ENCODE data around the gene PPP2R2B. TPM values are rescaled to one million over a fixed set of nuclear protein-coding genes. Genes with fewer than 3 reads are reported as not detected.

Gene PPP2R2B
- total RNA-seq, 1 donor from 2014 or later, result 0.25 TPM

DNA sequence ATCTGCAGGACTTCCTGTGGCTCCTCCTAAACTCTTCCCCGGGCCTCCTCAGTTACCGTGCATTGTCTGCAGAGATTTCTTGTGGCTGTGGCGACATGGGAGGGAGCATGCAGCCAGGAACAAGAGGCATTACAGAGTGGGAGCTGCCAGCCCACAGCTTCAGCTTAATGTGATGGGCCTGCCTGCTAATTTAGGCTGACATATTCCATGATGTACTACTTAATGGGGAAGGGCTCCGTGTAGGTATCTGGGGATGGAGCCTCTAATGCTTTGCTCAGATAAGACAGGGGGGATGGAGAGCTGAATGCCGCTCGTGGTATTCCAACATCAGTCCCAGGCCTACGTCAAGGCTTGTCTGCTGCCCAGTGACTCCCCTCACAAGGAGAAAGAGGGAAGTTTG, 225.0 kb downstream of the PPP2R2B start:
- DNase-seq (ENCODE audit: low read depth), result no peak

DNA sequence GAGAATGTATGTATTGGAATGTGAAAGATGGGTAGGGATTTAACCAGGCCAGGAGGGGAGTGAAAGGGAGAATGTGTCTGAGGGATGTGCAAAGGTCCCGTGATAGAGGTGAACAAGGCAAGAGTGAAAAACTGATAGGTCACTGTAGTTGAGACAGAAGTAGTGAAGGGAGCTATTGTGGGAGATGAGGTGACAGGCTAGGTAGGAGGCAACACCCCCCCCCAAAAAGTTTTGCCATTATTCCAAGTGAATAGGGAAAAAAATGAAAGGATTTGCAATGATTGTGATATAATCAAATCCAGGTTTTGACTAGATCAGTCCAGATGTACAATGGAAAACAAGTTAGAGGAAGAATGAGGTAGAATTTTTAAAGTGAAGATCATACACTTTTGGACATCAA, 226.0 kb downstream of the PPP2R2B start:
- no peak for DNase-seq (ENCODE audit: low read depth)

DNA sequence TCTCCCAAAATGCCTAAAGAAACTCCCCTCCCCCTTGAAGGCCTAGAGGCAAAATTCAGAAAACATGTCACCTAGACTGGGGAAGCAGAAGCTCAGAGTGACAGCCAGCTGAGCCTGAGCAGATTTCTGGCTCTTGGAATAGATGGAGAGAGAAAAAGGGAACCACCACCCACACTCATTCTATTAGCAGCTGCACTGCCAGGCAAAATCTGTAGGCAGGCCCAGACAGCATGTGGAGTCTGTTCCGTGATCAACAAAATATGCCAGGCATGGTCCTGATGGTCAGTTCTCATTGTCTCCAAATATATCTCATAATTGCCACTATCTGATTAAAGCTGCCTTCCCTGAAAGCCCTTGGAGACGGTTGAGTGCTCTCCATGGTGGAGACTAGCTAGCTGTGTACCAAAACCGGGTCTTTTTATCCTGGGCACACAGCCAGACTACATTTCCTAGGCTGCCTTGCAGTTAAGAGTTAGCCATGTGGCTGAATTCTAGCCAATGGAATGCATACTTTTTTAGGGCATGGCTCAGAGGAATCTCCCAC, 230.8 kb downstream of the PPP2R2B start:
- peak; percentile 12 for DNase-seq (ENCODE audit: low read depth)

DNA sequence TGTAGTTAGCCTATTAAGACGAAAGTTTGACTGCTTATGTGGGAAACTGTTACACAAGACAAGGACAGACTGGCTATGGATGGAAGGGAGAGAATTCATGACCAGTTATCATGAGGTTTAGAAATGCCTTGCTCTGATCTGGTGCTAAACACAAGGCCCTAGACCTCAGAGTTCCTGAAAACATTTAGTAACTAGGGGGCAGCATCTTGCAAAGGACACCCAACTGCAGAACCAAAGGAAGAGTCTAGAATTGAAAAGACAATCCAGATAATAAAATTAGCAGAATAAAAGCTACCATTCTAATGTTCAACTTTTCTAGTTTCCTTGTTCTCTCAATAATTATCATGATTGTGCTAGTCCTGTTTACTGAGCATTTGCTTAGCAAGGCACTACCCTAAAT, 232.1 kb downstream of the PPP2R2B start:
- no peak for DNase-seq (ENCODE audit: low read depth)

GRCh38 chr5:146645342-146645741, 233.2 kb downstream of the PPP2R2B start:
- no peak for DNase-seq (ENCODE audit: low read depth)

DNA sequence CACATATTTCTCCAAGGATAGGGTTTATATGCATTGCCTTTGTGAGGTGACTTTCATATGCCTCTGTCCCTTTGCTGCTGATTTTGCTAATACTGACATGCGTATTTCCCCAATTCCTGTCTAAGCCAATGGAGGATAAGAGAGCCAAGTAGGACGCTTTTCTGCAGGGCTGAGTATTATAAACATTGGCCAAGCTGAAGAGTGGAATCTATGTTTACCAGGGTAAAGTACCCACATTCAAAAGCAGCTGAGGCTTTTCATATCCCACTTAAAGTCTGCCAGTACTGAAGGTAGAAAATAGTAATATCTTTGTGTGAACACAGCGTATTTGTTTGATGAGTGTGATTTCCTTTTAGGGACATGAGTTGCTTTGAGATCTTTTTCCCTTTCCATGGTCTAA, 233.7 kb downstream of the PPP2R2B start:
- DNase-seq (ENCODE audit: low read depth), result no peak

GRCh38 chr5:146643776-146644175, 234.8 kb downstream of the PPP2R2B start:
- peak; percentile 51 for DNase-seq (ENCODE audit: low read depth)

- no peak for DNase-seq (ENCODE audit: low read depth)
Measured at GRCh38 chr5:146642410-146642809, 236.1 kb downstream of the PPP2R2B start.

DNA sequence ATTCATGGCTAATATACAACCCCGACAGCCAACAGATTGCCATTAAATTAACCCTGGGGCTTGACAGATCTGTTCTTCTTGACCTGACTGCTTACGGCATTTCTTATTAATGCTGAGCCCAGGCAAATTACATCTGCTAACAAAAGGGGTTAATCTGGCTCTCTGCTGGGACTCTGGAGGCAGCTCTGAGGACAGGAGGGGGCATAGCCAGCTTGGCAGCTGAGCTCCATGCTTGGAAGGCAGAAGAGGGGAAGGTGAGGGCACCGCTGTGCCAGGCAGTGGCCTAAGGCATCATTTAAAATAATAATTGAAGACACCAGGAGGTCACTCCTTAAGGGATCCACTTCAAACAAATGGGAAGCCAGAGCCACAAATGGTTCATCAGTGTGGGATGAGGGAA, 236.6 kb downstream of the PPP2R2B start:
- no peak for DNase-seq (ENCODE audit: low read depth)

DNA sequence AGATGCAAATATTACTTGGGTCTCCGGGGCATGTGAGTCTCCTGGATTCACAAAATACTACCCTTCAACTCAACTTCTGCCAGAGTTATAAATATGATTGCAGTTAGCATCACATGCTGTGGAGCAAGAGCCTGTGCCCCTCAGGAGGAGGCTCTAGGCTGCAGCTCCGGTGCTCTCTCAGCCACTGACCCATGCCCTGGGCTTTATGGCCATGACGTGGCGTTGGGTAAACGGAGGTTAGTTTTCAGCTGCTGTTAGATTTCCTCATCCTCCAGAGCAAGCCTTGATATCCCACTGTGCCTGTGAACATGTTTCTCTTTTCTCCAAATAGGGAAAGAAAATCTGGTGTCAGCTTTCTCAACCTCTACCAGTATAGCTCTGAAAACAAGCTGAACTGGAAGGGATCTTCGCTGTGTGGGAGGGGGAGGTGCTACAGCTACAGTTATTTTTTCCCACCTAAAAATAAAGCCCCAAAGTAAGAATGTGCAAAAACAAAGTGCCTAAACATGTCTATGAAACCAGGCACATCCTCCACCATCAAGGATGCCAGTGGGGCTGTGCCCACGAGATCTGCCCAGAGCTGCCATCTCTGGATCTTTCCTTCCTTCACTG, 238.2 kb downstream of the PPP2R2B start:
- no peak for DNase-seq (ENCODE audit: low read depth)

- DNase-seq (ENCODE audit: low read depth), result no peak
Measured at GRCh38 chr5:146635443-146635842, 243.1 kb downstream of the PPP2R2B start.

DNA sequence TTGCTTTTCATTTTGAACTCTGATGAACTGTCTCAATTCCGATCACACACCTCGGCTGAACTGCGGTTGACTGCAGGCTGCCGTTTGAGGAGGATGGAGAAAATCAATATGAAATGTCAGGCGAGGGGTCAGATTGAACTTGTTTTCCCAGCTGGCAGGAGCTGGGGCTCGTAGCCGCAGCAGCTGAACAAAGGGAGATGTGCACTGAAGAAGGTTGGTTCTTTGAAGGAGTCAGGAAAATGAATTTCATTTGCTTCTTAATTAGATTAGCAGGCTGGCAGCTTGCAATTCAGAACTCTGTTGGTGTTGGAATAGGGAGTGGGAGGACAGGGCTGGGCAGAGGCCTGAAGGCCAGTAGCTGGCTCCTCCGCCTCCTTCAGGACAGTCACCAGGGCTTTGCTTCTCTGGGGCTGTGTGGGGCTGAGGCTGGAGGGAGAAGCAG, 245.2 kb downstream of the PPP2R2B start:
- no peak for DNase-seq (ENCODE audit: low read depth)

DNA sequence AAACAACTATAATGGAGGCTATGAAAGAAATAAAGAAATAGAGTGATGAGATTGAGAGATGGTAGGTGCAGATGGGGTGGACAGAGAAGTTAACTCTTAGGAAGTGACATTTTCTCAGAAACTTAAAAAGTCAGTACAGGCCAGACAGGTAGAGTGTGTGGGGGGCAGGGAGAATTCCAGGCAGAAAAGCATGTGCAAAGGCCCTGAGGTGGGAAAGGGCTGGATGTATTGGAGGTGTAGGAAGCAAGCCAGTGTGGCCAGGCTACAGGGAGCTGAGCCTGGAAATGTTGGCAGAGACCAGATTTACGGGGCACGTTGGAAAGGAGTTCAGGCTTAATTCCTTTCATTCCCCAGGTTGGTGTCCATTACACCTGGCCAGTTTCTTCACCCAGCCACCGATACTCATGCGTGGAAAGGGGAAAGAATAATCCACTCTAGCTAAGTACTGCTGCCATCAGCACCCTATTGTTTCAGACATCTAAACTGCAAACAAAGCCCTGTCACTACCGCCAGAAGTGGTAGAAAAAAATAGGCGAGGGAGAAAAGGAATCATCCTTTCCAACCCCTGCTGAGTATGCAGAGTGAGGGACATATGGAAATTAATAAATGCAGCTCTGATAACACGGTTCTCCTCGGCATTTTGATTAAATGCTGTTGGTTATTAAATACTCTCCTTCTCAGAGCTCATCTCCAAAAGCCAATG, 245.8 kb downstream of the PPP2R2B start:
- DNase-seq (ENCODE audit: low read depth), result no peak

DNA sequence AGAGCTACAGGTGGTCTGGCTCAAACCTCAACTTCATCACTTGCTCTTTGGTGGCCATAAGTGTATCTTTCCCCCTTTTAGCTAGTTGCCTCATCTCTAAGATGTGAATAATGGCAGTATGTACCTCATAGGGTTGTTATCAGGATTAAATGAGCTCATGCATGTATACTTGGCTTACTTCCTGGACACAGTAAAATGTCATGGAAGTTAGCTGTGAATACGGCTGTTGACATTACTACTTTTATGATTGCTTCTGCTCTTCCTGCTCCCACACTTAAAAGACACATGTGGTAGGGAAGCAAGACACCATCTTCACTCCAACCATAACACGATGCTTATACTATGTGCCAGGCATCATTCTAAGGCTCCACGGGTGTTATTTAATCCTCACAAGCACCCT, 248.1 kb downstream of the PPP2R2B start:
- DNase-seq (ENCODE audit: low read depth), result no peak

DNA sequence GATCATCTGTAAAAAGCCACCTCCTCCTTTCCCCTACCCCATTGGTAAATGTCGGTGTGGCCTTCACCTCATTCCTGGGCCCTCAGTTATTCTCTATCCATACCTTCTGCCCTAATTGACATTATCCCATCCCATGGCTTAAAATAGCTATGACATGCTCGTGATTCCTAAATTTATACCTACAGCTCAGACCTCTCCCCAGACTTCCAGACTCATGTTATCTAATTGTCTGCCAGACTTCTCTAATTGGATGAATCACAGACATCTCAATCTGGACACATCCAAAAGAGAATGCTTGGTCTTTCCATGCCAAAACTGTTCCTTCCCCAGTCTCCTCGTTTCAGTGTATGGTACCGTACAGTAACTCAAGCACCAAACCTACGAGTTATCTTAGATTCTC, 249.6 kb downstream of the PPP2R2B start:
- no peak for DNase-seq (ENCODE audit: low read depth)

DNA sequence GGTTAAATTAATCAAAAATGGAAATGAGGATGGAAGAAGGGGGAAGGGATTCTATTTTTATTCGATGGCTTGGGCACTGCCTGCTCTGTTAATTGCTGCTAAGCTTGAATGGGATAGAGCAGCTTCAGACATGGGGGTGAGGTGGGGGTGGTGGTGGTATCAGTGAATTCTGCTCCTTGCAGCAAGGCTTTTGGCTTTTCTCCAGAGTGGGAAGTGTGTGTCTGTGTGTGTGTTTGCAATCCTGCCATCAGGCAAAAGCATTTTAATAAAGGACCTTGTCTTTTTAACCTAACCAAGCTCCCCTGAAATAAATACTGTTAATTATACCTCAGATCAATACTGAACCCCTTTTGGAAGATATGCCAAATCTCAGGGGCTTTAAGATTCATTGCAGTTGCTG, 251.6 kb downstream of the PPP2R2B start:
- no peak for DNase-seq (ENCODE audit: low read depth)

- no peak for DNase-seq (ENCODE audit: low read depth)
Measured at GRCh38 chr5:146624179-146624578, 254.4 kb downstream of the PPP2R2B start.

GRCh38 chr5:146623666-146624065, 254.9 kb downstream of the PPP2R2B start:
- DNase-seq (ENCODE audit: low read depth), result no peak

GRCh38 chr5:146623009-146623408, 255.5 kb downstream of the PPP2R2B start:
- DNase-seq (ENCODE audit: low read depth), result no peak

DNA sequence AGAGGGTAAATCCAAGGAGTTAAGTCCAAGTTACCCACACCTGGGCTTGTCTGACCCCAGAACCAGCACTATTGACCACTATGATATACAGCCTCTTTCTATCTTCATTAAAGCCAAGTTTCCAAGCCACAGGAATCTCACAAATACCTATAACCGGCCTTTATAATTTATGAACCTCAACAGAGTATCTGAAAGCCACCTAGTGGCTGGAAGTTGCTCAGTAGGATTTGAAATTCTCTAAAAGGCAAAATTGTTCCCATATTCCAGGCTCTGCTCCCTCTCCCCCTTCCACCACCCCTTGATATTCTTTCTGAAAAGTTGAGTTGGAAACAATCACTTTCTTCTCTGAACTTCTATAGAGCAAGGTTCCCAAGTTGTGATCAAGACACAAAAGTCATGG, 256.2 kb downstream of the PPP2R2B start:
- no peak for DNase-seq (ENCODE audit: low read depth)

DNA sequence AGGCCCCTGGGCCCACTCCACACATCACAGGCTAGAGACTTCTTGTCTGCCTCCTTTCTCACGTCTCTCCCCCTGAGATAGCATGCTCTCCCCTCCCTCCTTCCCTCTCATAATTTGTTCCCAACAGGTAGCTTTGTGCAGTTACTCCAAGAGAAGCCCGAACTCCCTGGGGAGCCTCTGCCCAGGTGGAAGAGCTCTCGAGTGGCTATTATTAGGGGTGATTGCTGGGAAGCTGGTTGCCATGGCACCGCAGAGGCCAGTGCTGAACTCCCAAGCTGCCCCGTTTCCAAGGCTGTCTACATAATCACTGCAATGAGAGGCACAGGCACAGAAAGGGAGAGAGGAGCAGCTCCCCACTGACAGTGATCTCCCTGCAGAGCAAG, 257.9 kb downstream of the PPP2R2B start:
- no peak for DNase-seq (ENCODE audit: low read depth)

GRCh38 chr5:146620031-146620668, 258.4 kb downstream of the PPP2R2B start:
- DNase-seq (ENCODE audit: low read depth), result no peak

GRCh38 chr5:146618434-146618833, 260.1 kb downstream of the PPP2R2B start:
- DNase-seq (ENCODE audit: low read depth), result no peak
